ENCODE results near the gene NTN1.

The NTN1 gene

DNA sequence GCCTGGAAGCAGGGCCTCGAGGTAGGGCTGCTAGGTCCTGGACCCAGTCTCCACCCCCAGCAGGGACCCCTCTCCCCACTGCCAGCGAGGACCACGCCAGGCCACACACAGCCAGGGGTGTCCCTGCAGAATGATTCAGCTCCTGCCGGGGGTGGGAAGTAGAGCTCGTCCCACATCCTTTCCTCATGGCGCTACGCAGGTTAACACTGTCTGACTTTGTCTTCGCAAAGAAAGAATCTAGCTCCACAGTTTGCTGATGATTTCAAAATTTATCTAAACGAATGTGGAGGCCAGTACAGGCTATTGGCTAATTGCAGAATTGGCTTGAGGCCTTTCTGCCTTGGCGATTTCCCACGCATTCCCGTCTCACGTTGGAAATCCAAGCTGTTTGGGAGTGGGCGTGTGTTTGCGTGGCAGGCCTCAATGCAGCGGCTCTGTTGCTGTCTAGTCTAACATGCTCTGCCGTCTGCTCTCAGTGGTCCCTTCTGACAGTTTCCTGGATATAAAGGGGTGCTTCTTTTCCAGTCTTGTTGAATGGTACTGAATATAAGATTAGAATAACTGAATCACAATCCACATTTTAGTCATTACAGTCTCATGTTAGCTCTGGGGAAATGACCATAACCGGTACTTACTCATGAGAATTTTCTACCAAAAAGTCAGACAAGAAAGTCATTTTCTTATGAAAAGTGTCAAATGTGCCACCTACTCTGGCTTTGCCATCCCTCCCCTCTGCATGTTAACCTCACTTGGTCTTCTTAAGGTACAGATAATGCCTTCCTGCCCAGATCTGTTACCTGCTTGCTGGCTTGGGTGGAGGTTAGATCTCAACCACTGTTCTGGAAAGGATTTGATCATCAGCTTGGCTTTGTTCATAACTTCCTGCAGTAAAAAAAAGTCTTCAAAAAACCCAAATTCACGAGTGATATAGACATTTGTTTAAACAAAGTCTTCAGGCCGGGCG lies 252.4 kb downstream of the NTN1 start:
- TF ChIP-seq, protein P1, sequence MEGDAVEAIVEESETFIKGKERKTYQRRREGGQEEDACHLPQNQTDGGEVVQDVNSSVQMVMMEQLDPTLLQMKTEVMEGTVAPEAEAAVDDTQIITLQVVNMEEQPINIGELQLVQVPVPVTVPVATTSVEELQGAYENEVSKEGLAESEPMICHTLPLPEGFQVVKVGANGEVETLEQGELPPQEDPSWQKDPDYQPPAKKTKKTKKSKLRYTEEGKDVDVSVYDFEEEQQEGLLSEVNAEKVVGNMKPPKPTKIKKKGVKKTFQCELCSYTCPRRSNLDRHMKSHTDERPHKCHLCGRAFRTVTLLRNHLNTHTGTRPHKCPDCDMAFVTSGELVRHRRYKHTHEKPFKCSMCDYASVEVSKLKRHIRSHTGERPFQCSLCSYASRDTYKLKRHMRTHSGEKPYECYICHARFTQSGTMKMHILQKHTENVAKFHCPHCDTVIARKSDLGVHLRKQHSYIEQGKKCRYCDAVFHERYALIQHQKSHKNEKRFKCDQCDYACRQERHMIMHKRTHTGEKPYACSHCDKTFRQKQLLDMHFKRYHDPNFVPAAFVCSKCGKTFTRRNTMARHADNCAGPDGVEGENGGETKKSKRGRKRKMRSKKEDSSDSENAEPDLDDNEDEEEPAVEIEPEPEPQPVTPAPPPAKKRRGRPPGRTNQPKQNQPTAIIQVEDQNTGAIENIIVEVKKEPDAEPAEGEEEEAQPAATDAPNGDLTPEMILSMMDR (IDR thresholded peaks at IDR 0.05; ENCODE audit: extremely low read depth, missing control alignments) = no peak
- DNase-seq (ENCODE audit: low spot score) = no peak

DNA sequence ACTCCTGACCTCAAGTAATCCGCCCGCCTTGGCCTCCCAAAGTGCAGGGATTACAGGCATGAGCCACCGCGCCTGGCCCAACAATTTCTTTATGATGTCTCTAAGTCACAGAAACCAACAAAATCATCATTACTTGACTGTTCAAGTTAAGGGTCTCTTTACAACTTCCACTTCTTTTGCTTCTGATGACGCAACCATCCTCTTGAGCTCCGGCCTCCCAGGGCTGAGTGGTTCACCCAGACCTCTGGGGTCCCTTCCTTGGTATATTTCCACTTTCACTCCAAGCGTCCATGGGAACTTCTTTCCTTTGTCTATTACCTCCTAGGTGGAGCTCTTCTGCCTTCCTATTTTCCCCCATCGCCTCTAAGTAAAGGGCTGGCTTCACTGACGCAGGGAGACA lies 253.7 kb downstream of the NTN1 start:
- TF ChIP-seq, protein P1 (IDR thresholded peaks at IDR 0.05; ENCODE audit: extremely low read depth, missing control alignments) = no peak
- DNase-seq (ENCODE audit: low spot score) = no peak

DNA sequence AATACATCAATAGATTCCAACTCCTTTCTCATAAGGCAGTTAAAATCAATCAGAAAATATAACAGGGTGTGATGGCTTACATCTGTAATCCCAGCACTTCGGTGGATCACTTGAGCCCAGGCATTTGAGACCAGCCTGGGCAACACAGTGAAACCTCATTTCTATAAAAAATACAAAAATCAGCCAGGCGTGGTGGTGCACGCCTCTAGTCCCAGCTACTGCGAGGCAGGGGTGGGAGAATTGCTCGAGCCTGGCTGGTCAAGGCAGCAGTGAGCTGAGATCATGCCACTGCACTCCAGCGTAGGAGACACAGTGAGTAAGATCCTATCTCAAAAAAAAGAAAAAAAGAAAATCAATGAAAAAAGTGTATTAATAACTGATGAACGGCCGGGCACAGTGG lies 258.6 kb downstream of the NTN1 start:
- TF ChIP-seq, protein P1 (IDR thresholded peaks at IDR 0.05; ENCODE audit: extremely low read depth, missing control alignments) = no peak
- no peak for DNase-seq (ENCODE audit: low spot score)

DNA sequence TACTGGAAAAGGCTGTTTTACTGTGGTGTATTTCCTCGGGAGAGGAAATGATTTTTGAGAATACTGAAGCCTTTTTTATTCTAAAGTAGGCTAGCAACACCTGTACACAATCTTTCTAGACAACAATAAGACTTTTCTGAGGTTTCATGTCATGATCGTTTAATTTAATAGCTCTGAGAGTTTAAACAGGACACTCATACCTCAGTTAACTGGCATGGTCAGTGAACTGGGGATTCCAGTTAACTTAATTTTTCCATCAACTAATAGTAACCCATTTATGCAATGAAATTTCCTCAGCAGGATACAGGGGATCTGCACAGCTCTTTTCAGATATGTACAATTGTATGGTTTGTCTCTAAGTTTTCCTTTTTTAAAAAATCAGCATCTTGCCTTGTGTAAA lies 262.6 kb downstream of the NTN1 start:
- no peak for DNase-seq (ENCODE audit: low spot score)
- TF ChIP-seq, protein P1 (IDR thresholded peaks at IDR 0.05; ENCODE audit: extremely low read depth, missing control alignments) = no peak

DNA sequence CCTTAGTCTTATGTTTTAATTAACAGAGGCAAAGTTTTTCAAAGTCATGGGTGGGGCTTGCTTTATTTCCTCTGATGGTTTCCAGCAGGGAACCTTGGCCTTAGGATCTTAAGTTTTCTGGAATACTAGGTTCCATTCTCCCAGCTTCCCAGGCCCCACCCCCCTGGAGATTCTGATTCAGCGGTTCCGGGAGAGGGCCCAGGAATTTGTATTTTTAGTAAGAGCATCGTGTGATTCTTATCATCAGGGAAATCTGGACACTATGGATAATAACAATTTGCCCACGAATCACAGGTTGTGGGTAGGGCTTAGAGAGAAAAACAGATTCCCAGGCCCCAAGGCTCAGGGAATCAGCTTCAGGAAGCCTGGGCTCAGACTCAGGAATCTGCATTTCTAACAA lies 263.6 kb downstream of the NTN1 start:
- TF ChIP-seq, protein P1 (IDR thresholded peaks at IDR 0.05; ENCODE audit: extremely low read depth, missing control alignments) = no peak
- no peak for DNase-seq (ENCODE audit: low spot score)

DNA sequence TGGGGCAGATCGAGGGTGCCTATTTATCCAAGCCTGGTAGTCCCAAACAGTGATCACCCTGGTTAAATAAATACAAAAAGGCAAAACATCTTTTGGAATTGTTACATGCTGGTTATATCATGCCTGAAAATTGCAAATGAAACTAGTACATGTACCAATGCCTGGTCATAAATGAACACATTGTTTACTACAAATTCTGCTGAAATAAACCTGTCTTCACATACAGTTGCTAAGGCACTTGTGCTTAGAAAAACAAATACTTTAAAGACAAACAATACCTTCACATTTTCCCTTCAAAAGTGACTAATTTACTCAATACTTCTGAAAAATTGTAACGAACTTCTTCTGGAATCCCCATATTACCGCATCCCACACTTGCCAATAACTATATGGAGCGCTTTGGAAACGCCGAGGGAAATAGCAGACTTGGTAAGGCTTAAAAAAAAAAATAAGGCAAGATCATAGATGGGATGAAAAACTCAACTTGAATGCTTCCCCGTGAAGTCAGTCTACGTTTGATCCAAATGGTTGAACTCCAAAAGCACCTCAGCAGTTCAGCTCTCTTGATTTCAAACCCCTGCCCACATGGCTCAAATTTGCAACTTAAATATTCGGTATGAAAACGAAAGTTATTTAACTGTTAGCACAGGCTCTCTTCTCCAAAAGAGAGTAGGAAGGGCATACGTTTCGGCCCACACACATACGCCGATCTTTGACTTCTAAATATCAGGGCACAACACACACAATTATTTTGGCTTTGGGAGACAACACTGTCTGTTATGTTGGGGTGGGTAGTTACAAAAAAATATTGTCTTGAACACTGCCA lies 264.5 kb downstream of the NTN1 start:
- TF ChIP-seq, protein P1 (IDR thresholded peaks at IDR 0.05; ENCODE audit: extremely low read depth, missing control alignments) = no peak
- DNase-seq (ENCODE audit: low spot score) = no peak

DNA sequence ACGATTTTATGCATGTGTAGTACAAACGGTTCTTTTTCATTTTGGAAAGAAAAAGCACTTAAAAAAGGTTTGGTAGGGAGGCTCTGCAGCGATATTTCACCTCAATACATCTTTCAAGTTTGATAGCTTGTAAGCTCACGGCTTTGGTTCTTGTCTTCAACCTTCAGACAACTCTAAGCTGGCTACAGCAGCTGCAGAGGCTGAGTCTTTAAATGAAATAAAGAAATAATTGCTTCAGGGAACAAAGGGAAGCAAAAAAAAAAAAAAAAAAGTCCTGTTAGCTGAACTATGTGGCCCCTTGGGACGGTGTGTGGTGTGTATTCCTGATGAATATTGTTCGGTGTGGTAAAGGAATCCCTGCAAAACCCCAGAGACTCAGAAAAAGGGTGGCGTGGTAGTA lies 265.1 kb downstream of the NTN1 start:
- TF ChIP-seq, protein P1 (IDR thresholded peaks at IDR 0.05; ENCODE audit: extremely low read depth, missing control alignments) = no peak
- DNase-seq (ENCODE audit: low spot score) = no peak

Measured in GM20000 (cell line).